ENCODE results near the gene SEPTIN12. TPM values are rescaled to one million over a fixed set of nuclear protein-coding genes. Genes with fewer than 3 reads are reported as not detected.
"Not testable (repeated sequence)": the region's sequence is repeated elsewhere in the genome, so short reads cannot be mapped to it uniquely, and the experiment has no call there.

Gene SEPTIN12
- polyA plus RNA-seq, 1 donor from 2014 or later: 1.8 TPM

- Histone ChIP-seq H3K79me2 (replicated peaks; ENCODE audit: insufficient read depth, low read length) (no peaks in the 10 kb centered on the region), H3K9me3 (ENCODE audit: low read length) (no peaks in the 10 kb centered on the region), H3F3A (ENCODE audit: insufficient read depth, low read length, poor library complexity, severe bottlenecking) (no peaks in the 10 kb centered on the region), H3K9me2 (ENCODE audit: insufficient read depth, low read length) (no peaks in the 10 kb centered on the region), H3K36me3 (ENCODE audit: insufficient read depth, low read length) (no peaks in the 10 kb centered on the region), H4K20me1 (ENCODE audit: insufficient read depth) (no peaks in the 10 kb centered on the region), H3K4me2 (ENCODE audit: low read length) (no peak overlapping the region), H3K9ac (ENCODE audit: low read length) (no peak overlapping the region), H3K27ac (ENCODE audit: low read length) (no peak overlapping the region), H3K4me3 (ENCODE audit: low read length) (no peak overlapping the region), H3K27me3 (ENCODE audit: insufficient read depth, low read depth, low read length) (no peaks in the 10 kb centered on the region), H2AFZ (ENCODE audit: low read depth, low read length) (no peak overlapping the region)
- no peak for TF ChIP-seq SMC3 (conservative IDR thresholded peaks at IDR 0.05; ENCODE audit: poor library complexity)
- TF ChIP-seq MXI1 (conservative IDR thresholded peaks at IDR 0.05; ENCODE audit: poor library complexity, severe bottlenecking): no peak
- TF ChIP-seq EP300 (conservative IDR thresholded peaks at IDR 0.05; ENCODE audit: poor library complexity, severe bottlenecking): no peak
- no peak for TF ChIP-seq RAD21 (conservative IDR thresholded peaks at IDR 0.05)
- no peak for TF ChIP-seq POLR2AphosphoS5 (IDR thresholded peaks at IDR 0.05)
- no peak for TF ChIP-seq TAF1 (IDR thresholded peaks at IDR 0.05; ENCODE audit: low read depth)
- TF ChIP-seq, protein P1, sequence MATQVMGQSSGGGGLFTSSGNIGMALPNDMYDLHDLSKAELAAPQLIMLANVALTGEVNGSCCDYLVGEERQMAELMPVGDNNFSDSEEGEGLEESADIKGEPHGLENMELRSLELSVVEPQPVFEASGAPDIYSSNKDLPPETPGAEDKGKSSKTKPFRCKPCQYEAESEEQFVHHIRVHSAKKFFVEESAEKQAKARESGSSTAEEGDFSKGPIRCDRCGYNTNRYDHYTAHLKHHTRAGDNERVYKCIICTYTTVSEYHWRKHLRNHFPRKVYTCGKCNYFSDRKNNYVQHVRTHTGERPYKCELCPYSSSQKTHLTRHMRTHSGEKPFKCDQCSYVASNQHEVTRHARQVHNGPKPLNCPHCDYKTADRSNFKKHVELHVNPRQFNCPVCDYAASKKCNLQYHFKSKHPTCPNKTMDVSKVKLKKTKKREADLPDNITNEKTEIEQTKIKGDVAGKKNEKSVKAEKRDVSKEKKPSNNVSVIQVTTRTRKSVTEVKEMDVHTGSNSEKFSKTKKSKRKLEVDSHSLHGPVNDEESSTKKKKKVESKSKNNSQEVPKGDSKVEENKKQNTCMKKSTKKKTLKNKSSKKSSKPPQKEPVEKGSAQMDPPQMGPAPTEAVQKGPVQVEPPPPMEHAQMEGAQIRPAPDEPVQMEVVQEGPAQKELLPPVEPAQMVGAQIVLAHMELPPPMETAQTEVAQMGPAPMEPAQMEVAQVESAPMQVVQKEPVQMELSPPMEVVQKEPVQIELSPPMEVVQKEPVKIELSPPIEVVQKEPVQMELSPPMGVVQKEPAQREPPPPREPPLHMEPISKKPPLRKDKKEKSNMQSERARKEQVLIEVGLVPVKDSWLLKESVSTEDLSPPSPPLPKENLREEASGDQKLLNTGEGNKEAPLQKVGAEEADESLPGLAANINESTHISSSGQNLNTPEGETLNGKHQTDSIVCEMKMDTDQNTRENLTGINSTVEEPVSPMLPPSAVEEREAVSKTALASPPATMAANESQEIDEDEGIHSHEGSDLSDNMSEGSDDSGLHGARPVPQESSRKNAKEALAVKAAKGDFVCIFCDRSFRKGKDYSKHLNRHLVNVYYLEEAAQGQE (IDR thresholded peaks at IDR 0.05; ENCODE audit: borderline replicate concordance): no peak
- TF ChIP-seq EZH2 (IDR thresholded peaks at IDR 0.05; ENCODE audit: borderline replicate concordance, insufficient read depth, low read length, poor library complexity, severe bottlenecking): no peak
- TF ChIP-seq CTCF (IDR thresholded peaks at IDR 0.05; ENCODE audit: poor library complexity, severe bottlenecking): no peak
These were observed 44.8 kb downstream of the SEPTIN12 start for GRCh38 chr16:4743226-4743878.

DNA sequence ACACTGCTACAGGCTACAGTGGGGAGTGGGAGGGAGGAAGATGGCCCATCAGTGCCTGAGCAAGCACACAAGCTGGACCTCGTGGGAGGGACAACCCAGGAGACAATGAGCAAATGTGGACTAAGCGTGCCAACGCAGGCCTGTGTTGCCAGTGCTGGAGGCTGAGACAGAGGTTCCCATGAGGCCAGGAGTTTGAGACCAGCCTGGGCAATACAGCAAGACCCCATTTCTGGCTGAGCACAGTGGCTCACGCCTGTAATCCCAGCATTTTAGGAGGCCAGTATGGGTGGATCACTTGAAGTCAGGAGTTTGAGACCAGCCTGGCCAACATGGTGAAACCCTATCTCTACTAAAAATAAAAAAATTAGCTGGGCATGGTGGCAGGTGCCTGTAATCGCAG lies 49.8 kb downstream of the SEPTIN12 start:
- not testable (repeated sequence) for H3F3A ChIP-seq (ENCODE audit: insufficient read depth, low read length, poor library complexity, severe bottlenecking); H3K36me3 ChIP-seq (ENCODE audit: insufficient read depth, low read length)

More for the DNA sequence above, 49.8 kb downstream of the SEPTIN12 start:
- H3K27ac ChIP-seq (ENCODE audit: low read length); H3K9me2 ChIP-seq (ENCODE audit: insufficient read depth, low read length); H4K20me1 ChIP-seq (ENCODE audit: insufficient read depth); H3K79me2 ChIP-seq (replicated peaks; ENCODE audit: insufficient read depth, low read length); H3K4me3 ChIP-seq (ENCODE audit: low read length); H3K9me3 ChIP-seq (ENCODE audit: low read length); H3K9ac ChIP-seq (ENCODE audit: low read length); H3K4me2 ChIP-seq (ENCODE audit: low read length); H2AFZ ChIP-seq (ENCODE audit: low read depth, low read length); H3K27me3 ChIP-seq (ENCODE audit: insufficient read depth, low read depth, low read length): not testable (repeated sequence)

Measured in neural cell (in vitro differentiated cells).